Measurements from ENCODE around the gene SLC23A2.

- TF ChIP-seq ZNF157 (tag by site-specific recombination; IDR thresholded peaks at IDR 0.05) (no peak), ZNF292 (tag by site-specific recombination; IDR thresholded peaks at IDR 0.05; ENCODE audit: borderline replicate concordance, low read depth) (no peak), ZNF24 (tag by site-specific recombination; IDR thresholded peaks at IDR 0.05) (no peak), ZNF146 (tag by site-specific recombination; IDR thresholded peaks at IDR 0.05) (no peak), CTCF (tag by site-specific recombination; IDR thresholded peaks at IDR 0.05) (no peak), ZBTB10 (tag by site-specific recombination; IDR thresholded peaks at IDR 0.05) (no peak), SP2 (tag by site-specific recombination; IDR thresholded peaks at IDR 0.05) (no peak), YY1 (tag by site-specific recombination; IDR thresholded peaks at IDR 0.05) (no peak), ZNF114 (tag by site-specific recombination; IDR thresholded peaks at IDR 0.05) (no peak), ZBTB21 (tag by site-specific recombination; IDR thresholded peaks at IDR 0.05) (no peak), ZNF707 (tag by site-specific recombination; IDR thresholded peaks at IDR 0.05) (no peak)
Measured at GRCh38 chr20:4897600-4897999, 103.7 kb downstream of the SLC23A2 start.

All from HEK293 (cell line).